GM19240 (cell line): ENCODE measurements around the gene CLDN6.
A peak's percentile ranks its signal among the peaks of the same experiment; 100 is the strongest.

ENCODE experiments used
- DNase-seq: peaks from one replicate; pipeline ENCODE4 v3.0.0; 2011; ENCODE audit warnings: low spot score; ENCODE audit not compliant: insufficient read length

CLDN6 gene

GRCh38 chr16:2971985-2972784 is 45.8 kb downstream of the CLDN6 start:
- no peak for DNase-seq

GRCh38 chr16:2971134-2971984 is 46.6 kb downstream of the CLDN6 start:
- no peak for DNase-seq

- no peak for DNase-seq
Measured at GRCh38 chr16:2970563-2970962, 47.4 kb downstream of the CLDN6 start.

- peak; percentile 70 for DNase-seq
Measured at GRCh38 chr16:2969545-2970521, 48.1 kb downstream of the CLDN6 start.

- peak; percentile 94 for DNase-seq
Measured at GRCh38 chr16:2968738-2969544, 49.0 kb downstream of the CLDN6 start, which contains the start of gene PAQR4. Gene PAQR4, plus strand, starts transcription at chr16:2969348. Its CDS starts 327 bp downstream, at chr16:2969675.

GRCh38 chr16:2968368-2968737 is 49.6 kb downstream of the CLDN6 start:
- no peak for DNase-seq

- no peak for DNase-seq
Measured at GRCh38 chr16:2967721-2968161, 50.2 kb downstream of the CLDN6 start.

- DNase-seq, result no peak
Measured at GRCh38 chr16:2967211-2967631, 50.8 kb downstream of the CLDN6 start.

GRCh38 chr16:2966808-2967191 is 51.2 kb downstream of the CLDN6 start:
- DNase-seq, result no peak

- no peak for DNase-seq
Measured at GRCh38 chr16:2966043-2966807, 51.8 kb downstream of the CLDN6 start.
